Measurements from ENCODE around the gene SFN. TPM values are rescaled to one million over a fixed set of nuclear protein-coding genes. Genes with fewer than 3 reads are reported as not detected.

The SFN gene
- total and polyA plus RNA-seq, 2 of the 13 experiments (the other 11 are each of a cell fraction or from before 2014, with no cell fraction given), result 4.3 to 5.6 TPM

- peak; percentile 95 for TF ChIP-seq ARID5B (CRISPR knock-in tag; IDR thresholded peaks at IDR 0.05)
- no peak for TF ChIP-seq HES4 (CRISPR knock-in tag; IDR thresholded peaks at IDR 0.05; ENCODE audit: borderline replicate concordance)
- no peak; the same call in 1 of the 2 replicates for TF ChIP-seq WIZ (CRISPR knock-in tag; IDR thresholded peaks at IDR 0.05)
- no peak for TF ChIP-seq ZNF660 (CRISPR knock-in tag; IDR thresholded peaks at IDR 0.05; ENCODE audit: borderline replicate concordance, low read depth)
- TF ChIP-seq MBD4 (IDR thresholded peaks at IDR 0.05; ENCODE audit: borderline replicate concordance, low read length), result peak; percentile 91; the same call in 1 of the 2 replicates
- TF ChIP-seq SYNCRIP (IDR thresholded peaks at IDR 0.05; ENCODE audit: insufficient read depth, low read depth, low read length), result no peak
- TF ChIP-seq LCORL (IDR thresholded peaks at IDR 0.05), result no peak
- peak; percentile 77; the same call in 1 of the 2 replicates for TF ChIP-seq LCORL (CRISPR knock-in tag; IDR thresholded peaks at IDR 0.05)
- peak; percentile 92 for TF ChIP-seq SP5 (CRISPR knock-in tag; IDR thresholded peaks at IDR 0.05; ENCODE audit: borderline replicate concordance, low read depth)
- peak; percentile 76 for TF ChIP-seq ZMYM3 (CRISPR knock-in tag; IDR thresholded peaks at IDR 0.05)
- no peak for TF ChIP-seq DZIP1 (CRISPR knock-in tag; IDR thresholded peaks at IDR 0.05)
- TF ChIP-seq SOX6 (IDR thresholded peaks at IDR 0.05), result no peak
- peak; percentile 94 for TF ChIP-seq SOX6 (CRISPR knock-in tag; IDR thresholded peaks at IDR 0.05)
- TF ChIP-seq ZNF512B (CRISPR knock-in tag; IDR thresholded peaks at IDR 0.05; ENCODE audit: borderline replicate concordance), result peak; percentile 83; the same call in 1 of the 2 replicates
- TF ChIP-seq ZNF24 (IDR thresholded peaks at IDR 0.05), result peak; percentile 56; the same call in 1 of the 2 replicates
- no peak for TF ChIP-seq SMYD3 (CRISPR knock-in tag; IDR thresholded peaks at IDR 0.05)
- TF ChIP-seq SIX1 (CRISPR knock-in tag; IDR thresholded peaks at IDR 0.05; ENCODE audit: borderline replicate concordance), result no peak; the same call in 1 of the 2 replicates
- peak; percentile 71 for TF ChIP-seq HOXD1 (CRISPR knock-in tag; IDR thresholded peaks at IDR 0.05)
- no peak for TF ChIP-seq CC2D1A (CRISPR knock-in tag; IDR thresholded peaks at IDR 0.05)
Observed at GRCh38 chr1:26910343-26911160, 47.6 kb downstream of the SFN start (continued).

Data from HepG2 (cell line).